GM10266 (cell line): ENCODE data around the gene MAX.

Source experiments
- DNase-seq: peaks from one replicate; pipeline ENCODE4 v3.0.0; 2012; ENCODE audit errors: extremely low spot score
- CTCF ChIP-seq: IDR thresholded peaks from 2 replicates; pipeline ENCODE4 v1.5.1; 2012; ENCODE audit warnings: mild to moderate bottlenecking, low read depth; ENCODE audit not compliant: control insufficient read depth, insufficient read depth; ENCODE audit errors: missing control alignments

MAX gene

GRCh38 chr14:65054471-65055085 is 47.7 kb downstream of the MAX start:
- TF ChIP-seq CTCF: no peak
- DNase-seq: no peak

- TF ChIP-seq CTCF: no peak
- DNase-seq: no peak
Observed at GRCh38 chr14:65053466-65053865, 48.9 kb downstream of the MAX start.

DNA sequence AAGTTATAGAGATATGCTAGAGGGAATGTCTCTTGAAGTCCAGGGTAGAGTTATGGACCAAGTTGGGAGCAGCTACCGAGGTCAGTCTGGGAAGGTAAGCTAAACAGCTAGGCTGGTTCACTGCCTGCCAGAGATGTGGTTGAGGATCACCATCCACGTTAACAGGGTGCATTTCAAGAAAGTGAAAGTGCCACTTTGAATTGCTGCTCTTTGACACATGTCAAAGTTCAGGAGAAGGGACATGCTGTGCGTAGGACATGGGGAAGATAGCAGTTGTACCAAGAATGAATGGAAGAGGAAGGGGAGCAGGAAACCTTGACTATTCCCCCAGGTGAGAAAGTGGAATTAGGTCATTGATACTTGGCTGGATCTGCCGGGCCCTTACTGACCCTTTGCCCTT is 49.5 kb downstream of the MAX start:
- DNase-seq: no peak

GRCh38 chr14:65045709-65046108 is 56.6 kb downstream of the MAX start:
- no peak for TF ChIP-seq CTCF
- no peak for DNase-seq

More for the DNA sequence above, 49.5 kb downstream of the MAX start:
- no peak for TF ChIP-seq CTCF

DNA sequence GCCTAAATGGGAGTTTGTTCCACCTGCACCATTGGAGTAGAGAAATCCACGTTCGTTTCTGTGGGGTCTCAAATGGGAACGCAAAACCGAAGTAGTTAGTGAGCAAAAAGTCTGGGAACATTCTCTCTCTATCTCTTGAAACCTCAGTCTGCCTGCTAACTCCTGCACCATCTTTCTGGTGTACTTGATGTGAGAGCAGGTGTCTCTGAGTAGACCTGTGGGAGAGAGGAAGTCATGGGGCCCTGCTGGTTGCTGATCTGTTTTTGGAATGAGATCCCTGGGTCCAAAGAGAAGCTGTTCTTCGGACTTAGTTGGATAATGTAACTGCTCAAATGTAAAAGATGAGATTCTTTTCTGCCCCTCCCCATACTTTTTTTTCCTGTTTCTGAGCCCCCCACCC is 57.3 kb downstream of the MAX start:
- no peak for TF ChIP-seq CTCF
- DNase-seq: no peak

GRCh38 chr14:65044596-65044959 is 57.7 kb downstream of the MAX start:
- no peak for TF ChIP-seq CTCF
- no peak for DNase-seq

- DNase-seq: no peak
- no peak for TF ChIP-seq CTCF
Observed at GRCh38 chr14:65043893-65044595, 58.3 kb downstream of the MAX start.
